SH-SY5Y (cell line): ENCODE measurements around the gene FBXO31.

Experiments used
- GATA2 ChIP-seq: IDR thresholded peaks from 2 replicates; pipeline ENCODE4 v1.6.1; 2011; ENCODE audit warnings: mild to moderate bottlenecking, low read depth, low read length
- GATA3 ChIP-seq: IDR thresholded peaks from 2 replicates; pipeline ENCODE4 v1.6.1; 2011; ENCODE audit warnings: low read depth, mild to moderate bottlenecking, low read length, moderate library complexity

GRCh38 chr16:87420026-87421002 lies 36.7 kb upstream of the FBXO31 start:
- TF ChIP-seq GATA3 (no peak), GATA2 (no peak)
